Panc1 (cell line): Measurements from ENCODE around the gene RXYLT1. TPM values are rescaled to one million over a fixed set of nuclear protein-coding genes. Genes with fewer than 3 reads are reported as not detected.

ENCODE experiments used
- ATAC-seq: fragments of 200-7000 bp; cut with Tn5 transposase; 2 replicates; pipeline ENCODE4 v1.9.1; 2020; ENCODE audit warnings: mild to moderate bottlenecking, moderate library complexity
- BruUV-seq: library from RNA; stranded (reverse); fragments of 400-500 nt; replicated peaks from 2 replicates; lab custom pipeline; 2021; lab: Mats Ljungman, UMichigan
- CTCF ChIA-PET: fragments of 300-600 bp; sonication (Branson Sonifier 250); formaldehyde crosslinking; loops from one replicate; lab custom pipeline; 2022; ENCODE audit warnings: antibody characterized with exemption; lab: Charles Lee
- POLR2A ChIA-PET: fragments of 300-600 bp; sonication (Branson Sonifier 250); formaldehyde crosslinking; loops from one replicate; lab custom pipeline; 2022; ENCODE audit warnings: antibody characterized with exemption; lab: Charles Lee
- DNase-seq: peaks from one replicate; pipeline ENCODE4 v3.0.0-alpha.2; 2010; ENCODE audit warnings: low read depth, low spot score
- H3K27ac ChIP-seq: 2 replicates; pipeline ENCODE4 v1.5.1; 2011; ENCODE audit warnings: mild to moderate bottlenecking, low read length, inconsistent platforms
- H3K27me3 ChIP-seq: fragments of 200-500 bp; sonication (Bioruptor generic); 2 replicates; pipeline ENCODE4 v1.6.0; 2014; ENCODE audit warnings: low read length, inconsistent platforms; ENCODE audit not compliant: control insufficient read depth, insufficient read depth
- H3K36me3 ChIP-seq: fragments of 200-500 bp; sonication (Bioruptor generic); 2 replicates; pipeline ENCODE4 v1.5.1; 2014; ENCODE audit warnings: inconsistent platforms, mild to moderate bottlenecking, low read length, moderate library complexity; ENCODE audit not compliant: control insufficient read depth, insufficient read depth
- H3K4me1 ChIP-seq: 2 replicates; pipeline ENCODE4 v1.5.1; 2011; ENCODE audit warnings: inconsistent platforms, mild to moderate bottlenecking, low read length, moderate library complexity; ENCODE audit not compliant: control insufficient read depth, insufficient read depth
- H3K4me3 ChIP-seq, 2 experiments: 2 replicates each; pipeline ENCODE4 v1.5.1; 2011 to 2012; ENCODE audit warnings: low read depth in 2 of 2, low read length in 2 of 2, mild to moderate bottlenecking in 2 of 2, inconsistent platforms in 1 of 2, moderate library complexity in 1 of 2
- H3K9me3 ChIP-seq: fragments of 200-500 bp; sonication (Bioruptor generic); 2 replicates; pipeline ENCODE4 v1.5.1; 2014; ENCODE audit warnings: low read depth, mild to moderate bottlenecking, inconsistent platforms, low read length, moderate library complexity; ENCODE audit not compliant: control insufficient read depth, insufficient read depth
- POLR2AphosphoS5 ChIP-seq: IDR thresholded peaks from 2 replicates; pipeline ENCODE4 v1.6.1; 2012; ENCODE audit warnings: mild to moderate bottlenecking, low read depth, low read length, moderate library complexity
- SIN3A ChIP-seq: IDR thresholded peaks from 2 replicates; pipeline ENCODE4 v1.6.1; 2012; ENCODE audit warnings: low read depth, mild to moderate bottlenecking, low read length, moderate library complexity, borderline replicate concordance; ENCODE audit not compliant: insufficient read depth
- TCF7L2 ChIP-seq: IDR thresholded peaks from 2 replicates; pipeline ENCODE4 v1.6.1; 2011; ENCODE audit warnings: mild to moderate bottlenecking, low read depth, low read length, inconsistent platforms
- in situ Hi-C: cut with HindIII; loops from 2 replicates; pipeline ENCODE4 v1.10.0; 2016; ENCODE audit warnings: low sequenced_read_pairs, low pct_unique_long_range_greater_than_20kb
- intact Hi-C: fragments of 100-400 bp; cut with micrococcal nuclease; formaldehyde crosslinking; loops from one replicate; pipeline ENCODE4 v1.10.0; 2022; ENCODE audit not compliant: unreplicated experiment
- total RNA-seq: library from RNA; stranded (reverse); gene quantifications from one replicate; pipeline ENCODE4 v1.2.1, GENCODE V29; 2021; ENCODE audit not compliant: unreplicated experiment
- TF ChIP-seq, protein P1 (sequence below): fragments of 450-650 bp; IDR thresholded peaks from 2 replicates; pipeline ENCODE4 v1.5.1; 2017; ENCODE audit warnings: mild to moderate bottlenecking
- TF ChIP-seq, protein P2 (sequence below), 2 experiments: IDR thresholded peaks; 2 replicates each; pipeline ENCODE4 v1.6.1; 2011 to 2012; ENCODE audit warnings: low read depth in 2 of 2, control low read depth in 1 of 2, low read length in 1 of 2, mild to moderate bottlenecking in 1 of 2, moderate library complexity in 1 of 2; ENCODE audit not compliant: insufficient read depth in 1 of 2

Gene RXYLT1
- total RNA-seq, 1 experiment from 2014 or later: 20.3 TPM

GRCh38 chr12:63753743-63754142, 26.0 kb upstream of the RXYLT1 start:
- no peaks in the 10 kb centered on the region for H3K36me3 ChIP-seq
- H3K9me3 ChIP-seq: no peaks in the 10 kb centered on the region
- no peak overlapping the region for H3K27ac ChIP-seq
- CTCF ChIA-PET: no interaction called here
- intact Hi-C loops (no loop called here), in situ Hi-C loops (no loop called here)
- TF ChIP-seq TCF7L2 (no peak), POLR2AphosphoS5 (no peak), SIN3A (no peak)
- TF ChIP-seq, protein P1, sequence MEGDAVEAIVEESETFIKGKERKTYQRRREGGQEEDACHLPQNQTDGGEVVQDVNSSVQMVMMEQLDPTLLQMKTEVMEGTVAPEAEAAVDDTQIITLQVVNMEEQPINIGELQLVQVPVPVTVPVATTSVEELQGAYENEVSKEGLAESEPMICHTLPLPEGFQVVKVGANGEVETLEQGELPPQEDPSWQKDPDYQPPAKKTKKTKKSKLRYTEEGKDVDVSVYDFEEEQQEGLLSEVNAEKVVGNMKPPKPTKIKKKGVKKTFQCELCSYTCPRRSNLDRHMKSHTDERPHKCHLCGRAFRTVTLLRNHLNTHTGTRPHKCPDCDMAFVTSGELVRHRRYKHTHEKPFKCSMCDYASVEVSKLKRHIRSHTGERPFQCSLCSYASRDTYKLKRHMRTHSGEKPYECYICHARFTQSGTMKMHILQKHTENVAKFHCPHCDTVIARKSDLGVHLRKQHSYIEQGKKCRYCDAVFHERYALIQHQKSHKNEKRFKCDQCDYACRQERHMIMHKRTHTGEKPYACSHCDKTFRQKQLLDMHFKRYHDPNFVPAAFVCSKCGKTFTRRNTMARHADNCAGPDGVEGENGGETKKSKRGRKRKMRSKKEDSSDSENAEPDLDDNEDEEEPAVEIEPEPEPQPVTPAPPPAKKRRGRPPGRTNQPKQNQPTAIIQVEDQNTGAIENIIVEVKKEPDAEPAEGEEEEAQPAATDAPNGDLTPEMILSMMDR: peak; percentile 35; the same call in 1 of the 2 replicates
- TF ChIP-seq, protein P2, sequence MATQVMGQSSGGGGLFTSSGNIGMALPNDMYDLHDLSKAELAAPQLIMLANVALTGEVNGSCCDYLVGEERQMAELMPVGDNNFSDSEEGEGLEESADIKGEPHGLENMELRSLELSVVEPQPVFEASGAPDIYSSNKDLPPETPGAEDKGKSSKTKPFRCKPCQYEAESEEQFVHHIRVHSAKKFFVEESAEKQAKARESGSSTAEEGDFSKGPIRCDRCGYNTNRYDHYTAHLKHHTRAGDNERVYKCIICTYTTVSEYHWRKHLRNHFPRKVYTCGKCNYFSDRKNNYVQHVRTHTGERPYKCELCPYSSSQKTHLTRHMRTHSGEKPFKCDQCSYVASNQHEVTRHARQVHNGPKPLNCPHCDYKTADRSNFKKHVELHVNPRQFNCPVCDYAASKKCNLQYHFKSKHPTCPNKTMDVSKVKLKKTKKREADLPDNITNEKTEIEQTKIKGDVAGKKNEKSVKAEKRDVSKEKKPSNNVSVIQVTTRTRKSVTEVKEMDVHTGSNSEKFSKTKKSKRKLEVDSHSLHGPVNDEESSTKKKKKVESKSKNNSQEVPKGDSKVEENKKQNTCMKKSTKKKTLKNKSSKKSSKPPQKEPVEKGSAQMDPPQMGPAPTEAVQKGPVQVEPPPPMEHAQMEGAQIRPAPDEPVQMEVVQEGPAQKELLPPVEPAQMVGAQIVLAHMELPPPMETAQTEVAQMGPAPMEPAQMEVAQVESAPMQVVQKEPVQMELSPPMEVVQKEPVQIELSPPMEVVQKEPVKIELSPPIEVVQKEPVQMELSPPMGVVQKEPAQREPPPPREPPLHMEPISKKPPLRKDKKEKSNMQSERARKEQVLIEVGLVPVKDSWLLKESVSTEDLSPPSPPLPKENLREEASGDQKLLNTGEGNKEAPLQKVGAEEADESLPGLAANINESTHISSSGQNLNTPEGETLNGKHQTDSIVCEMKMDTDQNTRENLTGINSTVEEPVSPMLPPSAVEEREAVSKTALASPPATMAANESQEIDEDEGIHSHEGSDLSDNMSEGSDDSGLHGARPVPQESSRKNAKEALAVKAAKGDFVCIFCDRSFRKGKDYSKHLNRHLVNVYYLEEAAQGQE (IDR thresholded peaks at IDR 0.05; ENCODE audit: insufficient read depth in 1 of 2, low read depth in 2 of 2, low read length in 1 of 2): no peak
- ATAC-seq (no peak), DNase-seq (no peak)
- H3K27me3 ChIP-seq: peaks cover 5% of the 10 kb centered on the region; the same call in 1 of the 2 replicates
- BruUV-seq: no TSS peak
- no peak overlapping the region for H3K4me3 ChIP-seq
- no peaks in the 10 kb centered on the region for H3K4me1 ChIP-seq
- POLR2A ChIA-PET: no interaction called here

DNA sequence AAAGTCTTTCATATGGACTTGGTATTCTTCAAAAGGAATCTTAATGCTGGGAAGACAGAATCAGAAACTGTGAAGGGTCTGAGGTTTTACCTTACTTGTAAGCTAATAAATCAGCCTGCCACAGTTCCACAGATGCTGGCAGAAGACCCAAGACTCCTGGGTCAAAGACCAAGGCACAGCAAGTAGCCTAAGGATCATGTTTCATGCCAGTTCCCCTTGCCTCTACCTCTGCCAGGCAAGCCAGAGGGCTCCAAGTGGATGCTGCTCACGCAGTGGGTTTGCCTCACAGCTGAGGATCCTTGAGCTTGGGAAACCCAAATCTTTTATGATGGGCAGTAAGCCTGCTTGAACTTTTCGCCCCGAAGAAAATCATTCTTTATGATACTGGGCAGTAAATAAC, 15.2 kb upstream of the RXYLT1 start:
- Histone ChIP-seq H3K4me3 (no peak overlapping the region), H3K27me3 (peaks cover 5% of the 10 kb centered on the region; the same call in 1 of the 2 replicates), H3K36me3 (no peaks in the 10 kb centered on the region), H3K9me3 (no peaks in the 10 kb centered on the region), H3K4me1 (no peaks in the 10 kb centered on the region), H3K27ac (no peak overlapping the region)
- no peak for DNase-seq
- TF ChIP-seq TCF7L2: no peak
- TF ChIP-seq SIN3A: no peak
- TF ChIP-seq POLR2AphosphoS5: no peak
- TF ChIP-seq, protein P1: no peak
- TF ChIP-seq, protein P2 (IDR thresholded peaks at IDR 0.05; ENCODE audit: insufficient read depth in 1 of 2, low read depth in 2 of 2, low read length in 1 of 2): no peak
- CTCF ChIA-PET: no interaction called here
- in situ Hi-C loops (no loop called here), intact Hi-C loops (no loop called here)
- ATAC-seq: no peak
- BruUV-seq: no TSS peak
- POLR2A ChIA-PET: no interaction called here
